ENCODE results near the gene CDCP1.
"Not testable (repeated sequence)": the region's sequence is repeated elsewhere in the genome, so short reads cannot be mapped to it uniquely, and the experiment has no call there.

The CDCP1 gene

DNA sequence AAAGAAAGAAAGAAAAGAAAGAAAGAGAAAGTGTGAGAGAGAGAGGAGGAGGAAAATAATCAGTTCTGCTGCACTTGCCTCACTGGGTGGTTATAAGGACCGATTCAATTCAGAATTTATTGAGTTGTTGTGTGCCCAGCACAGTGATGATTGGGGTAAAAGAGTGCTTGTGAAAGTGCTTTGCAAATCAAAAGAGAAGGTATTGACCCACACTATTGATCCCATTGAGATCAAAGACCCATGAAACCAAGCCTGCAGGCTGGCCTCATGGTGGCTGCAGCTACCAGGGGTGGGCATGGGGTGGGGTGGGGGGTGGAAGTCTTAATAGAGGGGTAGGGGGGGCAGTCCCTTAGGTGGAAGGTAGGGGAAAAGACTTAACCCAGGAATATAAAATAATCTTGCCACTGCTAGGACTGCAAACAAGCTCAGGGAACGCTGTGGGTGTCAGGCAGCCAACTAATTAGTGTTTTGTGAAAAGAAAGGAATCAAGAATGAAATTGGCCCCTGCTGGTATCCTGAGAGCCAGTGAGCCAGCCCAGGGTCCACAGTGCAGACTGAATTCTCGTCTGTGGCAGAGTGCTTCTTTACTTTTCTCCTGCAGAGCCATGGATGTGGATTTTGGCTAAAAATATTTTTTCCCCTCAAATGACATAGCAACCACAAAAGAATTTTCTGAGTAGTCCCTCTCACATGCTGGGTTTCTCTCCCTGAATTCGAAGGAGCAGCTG lies 85.8 kb downstream of the CDCP1 start:
- H3K4me3 ChIP-seq: no peak overlapping the region
- no peaks in the 10 kb centered on the region for H3K9me3 ChIP-seq (ENCODE audit: low read depth, low read length)
- H3K9ac ChIP-seq (ENCODE audit: insufficient read length): no peak overlapping the region
- no peak for DNase-seq (ENCODE audit: low read depth, low spot score)
- H3K27ac ChIP-seq: no peak overlapping the region
- H3K36me3 ChIP-seq (ENCODE audit: insufficient read depth, low read length): no peaks in the 10 kb centered on the region
- no peak for TF ChIP-seq POLR2AphosphoS5 (IDR thresholded peaks at IDR 0.05; ENCODE audit: borderline replicate concordance, low read depth, low read length)
- no peak for TF ChIP-seq FOXP2 (optimal IDR thresholded peaks at IDR 0.05; ENCODE audit: control extremely low read depth, extremely low read length, insufficient read depth)
- TF ChIP-seq EZH2 (IDR thresholded peaks at IDR 0.05): no peak

DNA sequence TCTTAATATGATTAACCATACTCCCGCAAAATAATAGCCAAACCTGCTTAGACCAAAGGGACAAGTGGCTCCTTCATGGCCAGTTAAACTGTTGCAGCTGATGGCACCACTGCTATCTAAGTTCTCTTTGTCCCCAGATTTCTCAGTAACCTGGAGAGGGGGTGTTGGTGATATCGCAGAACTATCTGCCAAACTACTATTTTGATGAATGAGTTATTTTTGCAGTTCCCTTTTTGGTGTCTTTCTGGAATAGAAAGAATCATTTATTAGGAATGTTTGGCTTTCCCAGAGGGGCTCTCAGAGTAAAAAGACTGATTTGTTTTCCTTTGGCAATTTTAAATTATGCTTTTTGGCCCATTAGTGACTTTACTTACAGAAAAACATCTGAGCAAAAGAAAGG lies 87.0 kb downstream of the CDCP1 start:
- DNase-seq (ENCODE audit: low read depth, low spot score): no peak
- Histone ChIP-seq H3K4me3 (no peak overlapping the region), H3K36me3 (ENCODE audit: insufficient read depth, low read length) (no peaks in the 10 kb centered on the region), H3K27ac (no peak overlapping the region), H3K9ac (ENCODE audit: insufficient read length) (no peak overlapping the region), H3K9me3 (ENCODE audit: low read depth, low read length) (no peaks in the 10 kb centered on the region)
- TF ChIP-seq POLR2AphosphoS5 (IDR thresholded peaks at IDR 0.05; ENCODE audit: borderline replicate concordance, low read depth, low read length) (no peak), EZH2 (IDR thresholded peaks at IDR 0.05) (no peak), FOXP2 (optimal IDR thresholded peaks at IDR 0.05; ENCODE audit: control extremely low read depth, extremely low read length, insufficient read depth) (no peak)

DNA sequence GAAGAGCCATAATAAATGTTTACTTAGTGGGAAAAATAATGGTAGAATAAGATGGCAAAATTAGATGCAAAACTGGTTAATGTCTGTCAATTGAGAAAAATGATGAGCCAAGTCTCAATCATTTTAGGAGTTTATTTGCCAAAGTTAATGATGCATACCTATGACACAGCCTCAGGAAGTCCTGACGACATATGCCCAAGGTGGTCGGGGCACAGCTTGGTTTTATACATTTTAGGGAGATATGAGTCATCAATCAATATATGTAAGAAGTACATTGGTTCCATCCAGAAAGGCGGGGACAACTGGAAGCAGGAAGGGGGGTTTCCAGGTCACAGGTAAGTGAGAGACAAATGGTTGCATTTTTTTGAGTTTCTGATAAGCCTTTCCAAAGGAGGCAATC lies 88.6 kb downstream of the CDCP1 start:
- Histone ChIP-seq H3K27ac (no peak overlapping the region), H3K9ac (ENCODE audit: insufficient read length) (no peak overlapping the region), H3K9me3 (ENCODE audit: low read depth, low read length) (no peaks in the 10 kb centered on the region), H3K36me3 (ENCODE audit: insufficient read depth, low read length) (no peaks in the 10 kb centered on the region), H3K4me3 (no peak overlapping the region)
- DNase-seq (ENCODE audit: low read depth, low spot score): no peak
- no peak for TF ChIP-seq POLR2AphosphoS5 (IDR thresholded peaks at IDR 0.05; ENCODE audit: borderline replicate concordance, low read depth, low read length)
- no peak for TF ChIP-seq FOXP2 (optimal IDR thresholded peaks at IDR 0.05; ENCODE audit: control extremely low read depth, extremely low read length, insufficient read depth)
- TF ChIP-seq EZH2 (IDR thresholded peaks at IDR 0.05): no peak

DNA sequence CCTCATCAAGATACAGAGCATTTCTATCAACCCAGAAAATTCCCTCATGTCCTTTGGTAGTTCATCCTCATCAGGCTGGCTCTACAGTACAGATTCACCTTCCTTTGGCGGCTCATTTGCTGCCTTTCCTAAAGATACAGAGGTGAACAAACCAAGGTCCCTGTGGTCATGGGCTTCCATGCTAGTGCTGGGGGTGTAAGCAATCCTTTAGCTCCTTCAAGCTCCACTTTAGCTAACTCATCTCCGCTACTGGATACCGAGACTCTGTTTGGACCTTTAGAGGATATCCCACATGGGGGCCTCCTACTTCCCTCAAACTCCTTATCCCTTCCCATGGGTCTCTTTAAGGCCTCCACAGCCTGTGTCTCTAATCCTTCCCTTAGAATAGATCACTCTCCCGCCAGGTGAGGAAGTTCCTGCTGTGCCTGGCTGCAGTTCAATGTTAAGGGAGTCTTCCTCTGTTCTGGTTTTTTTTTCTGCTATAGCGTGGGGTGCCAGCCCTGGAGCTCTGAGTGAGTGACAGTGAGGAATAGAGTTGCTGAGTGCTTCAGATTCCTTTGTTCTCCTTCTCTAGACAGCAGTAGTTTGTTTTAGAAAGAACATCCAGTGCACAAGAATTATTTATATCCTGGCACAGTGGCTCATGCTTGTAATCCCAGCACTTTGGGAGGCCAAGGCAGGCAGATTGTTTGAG lies 89.4 kb downstream of the CDCP1 start:
- Histone ChIP-seq H3K4me3 (no peak overlapping the region), H3K9me3 (ENCODE audit: low read depth, low read length) (no peaks in the 10 kb centered on the region), H3K27ac (no peak overlapping the region), H3K9ac (ENCODE audit: insufficient read length) (no peak overlapping the region), H3K36me3 (ENCODE audit: insufficient read depth, low read length) (no peaks in the 10 kb centered on the region)
- no peak for DNase-seq (ENCODE audit: low read depth, low spot score)
- no peak for TF ChIP-seq POLR2AphosphoS5 (IDR thresholded peaks at IDR 0.05; ENCODE audit: borderline replicate concordance, low read depth, low read length)
- no peak for TF ChIP-seq EZH2 (IDR thresholded peaks at IDR 0.05)
- TF ChIP-seq FOXP2 (optimal IDR thresholded peaks at IDR 0.05; ENCODE audit: control extremely low read depth, extremely low read length, insufficient read depth): no peak

DNA sequence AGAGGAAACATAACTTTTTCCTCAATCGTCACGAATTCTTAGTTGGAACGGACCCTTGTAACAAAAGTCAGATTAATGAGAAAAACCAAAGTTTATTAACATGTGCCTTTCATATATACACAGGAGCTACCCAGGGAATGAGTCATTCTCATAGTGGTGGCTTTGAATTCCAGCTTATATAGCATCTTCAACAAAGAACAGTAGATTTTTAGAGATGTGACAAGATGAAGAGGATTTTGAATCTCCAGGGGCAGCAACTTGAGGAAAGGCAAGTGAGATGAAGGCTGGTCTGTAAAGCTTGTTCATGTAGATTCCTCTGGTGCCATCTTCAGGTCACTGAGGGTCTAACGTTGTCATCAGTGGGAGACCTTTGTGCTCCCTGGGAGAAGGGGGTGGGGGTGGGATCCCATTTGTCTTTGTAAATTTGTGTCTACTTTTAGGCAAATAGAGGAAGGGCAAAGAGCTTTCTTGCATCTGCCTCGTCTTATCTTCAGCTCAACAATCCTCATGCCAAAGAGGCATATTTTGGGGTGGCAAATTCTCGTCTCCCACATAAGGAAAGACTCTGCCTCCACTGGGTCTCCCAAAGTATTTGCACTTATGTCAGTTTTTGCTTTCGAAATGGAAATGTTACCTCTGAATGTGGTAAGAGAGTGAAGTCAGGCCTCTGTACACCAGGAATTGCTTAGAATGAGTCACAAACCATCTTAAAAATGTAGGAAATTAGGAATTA lies 90.6 kb downstream of the CDCP1 start:
- no peak for DNase-seq (ENCODE audit: low read depth, low spot score)
- no peak overlapping the region for H3K4me3 ChIP-seq
- H3K9ac ChIP-seq (ENCODE audit: insufficient read length): no peak overlapping the region
- H3K27ac ChIP-seq: no peak overlapping the region
- no peaks in the 10 kb centered on the region for H3K36me3 ChIP-seq (ENCODE audit: insufficient read depth, low read length)
- TF ChIP-seq EZH2 (IDR thresholded peaks at IDR 0.05) (no peak), FOXP2 (optimal IDR thresholded peaks at IDR 0.05; ENCODE audit: control extremely low read depth, extremely low read length, insufficient read depth) (no peak), POLR2AphosphoS5 (IDR thresholded peaks at IDR 0.05; ENCODE audit: borderline replicate concordance, low read depth, low read length) (no peak)
- H3K9me3 ChIP-seq (ENCODE audit: low read depth, low read length): no peaks in the 10 kb centered on the region

DNA sequence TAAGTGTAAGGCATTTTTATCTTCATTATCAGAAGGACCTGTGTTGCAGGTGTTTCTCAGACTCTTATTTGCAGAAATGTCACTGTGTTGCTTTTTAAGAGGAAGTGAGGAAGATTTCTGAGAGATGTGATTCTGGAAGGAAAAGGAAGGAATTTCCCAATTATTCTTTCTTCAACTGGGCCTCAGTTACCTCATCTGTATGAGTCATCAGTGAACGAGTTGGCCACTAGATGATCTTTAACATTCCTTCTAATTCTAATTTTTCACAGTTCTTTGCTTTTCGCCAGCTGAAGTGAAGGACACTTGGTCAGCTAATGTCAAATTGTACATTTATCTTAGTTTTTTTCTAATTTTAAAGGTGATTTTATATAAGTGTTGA lies 91.2 kb downstream of the CDCP1 start:
- H3K27ac ChIP-seq: no peak overlapping the region
- H3K9me3 ChIP-seq (ENCODE audit: low read depth, low read length): no peaks in the 10 kb centered on the region
- no peaks in the 10 kb centered on the region for H3K36me3 ChIP-seq (ENCODE audit: insufficient read depth, low read length)
- no peak for DNase-seq (ENCODE audit: low read depth, low spot score)
- no peak overlapping the region for H3K4me3 ChIP-seq
- TF ChIP-seq EZH2 (IDR thresholded peaks at IDR 0.05) (no peak), POLR2AphosphoS5 (IDR thresholded peaks at IDR 0.05; ENCODE audit: borderline replicate concordance, low read depth, low read length) (no peak), FOXP2 (optimal IDR thresholded peaks at IDR 0.05; ENCODE audit: control extremely low read depth, extremely low read length, insufficient read depth) (no peak)
- H3K9ac ChIP-seq (ENCODE audit: insufficient read length): no peak overlapping the region

DNA sequence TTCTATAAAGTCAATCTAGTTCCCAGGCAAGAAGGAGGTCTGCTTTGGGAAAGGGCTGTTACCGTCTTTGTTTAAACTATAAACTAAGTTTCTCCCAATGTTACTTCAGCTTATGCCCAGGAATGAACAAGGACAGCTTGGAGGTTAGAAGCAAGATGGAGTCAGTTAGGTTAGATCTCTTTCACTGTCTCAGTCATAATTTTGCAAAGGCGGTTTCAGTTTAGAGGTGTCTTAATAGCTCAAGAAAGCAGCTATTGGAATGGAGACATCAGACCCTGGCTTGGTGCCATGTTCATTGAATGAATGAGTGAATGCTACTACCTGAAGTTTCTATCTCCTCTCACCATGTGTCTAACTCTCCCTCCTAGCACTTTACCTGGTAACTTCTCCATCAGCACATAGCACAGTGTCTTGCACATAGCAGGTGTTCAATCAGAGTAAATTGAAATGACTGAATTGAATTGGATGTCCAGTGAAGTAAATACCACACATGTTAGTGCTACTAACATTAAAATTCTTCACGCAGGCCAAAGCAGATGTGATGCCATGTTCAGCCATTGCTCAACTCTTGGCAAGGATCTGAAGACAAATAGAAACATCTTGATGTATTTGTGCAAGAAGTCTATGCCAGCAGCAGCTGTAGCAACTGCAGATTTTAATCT lies 91.9 kb downstream of the CDCP1 start:
- Histone ChIP-seq H3K4me3 (no peak overlapping the region), H3K9ac (ENCODE audit: insufficient read length) (no peak overlapping the region), H3K9me3 (ENCODE audit: low read depth, low read length) (no peaks in the 10 kb centered on the region), H3K27ac (no peak overlapping the region), H3K36me3 (ENCODE audit: insufficient read depth, low read length) (no peaks in the 10 kb centered on the region)
- DNase-seq (ENCODE audit: low read depth, low spot score): no peak
- no peak for TF ChIP-seq FOXP2 (optimal IDR thresholded peaks at IDR 0.05; ENCODE audit: control extremely low read depth, extremely low read length, insufficient read depth)
- no peak for TF ChIP-seq POLR2AphosphoS5 (IDR thresholded peaks at IDR 0.05; ENCODE audit: borderline replicate concordance, low read depth, low read length)
- no peak for TF ChIP-seq EZH2 (IDR thresholded peaks at IDR 0.05)

DNA sequence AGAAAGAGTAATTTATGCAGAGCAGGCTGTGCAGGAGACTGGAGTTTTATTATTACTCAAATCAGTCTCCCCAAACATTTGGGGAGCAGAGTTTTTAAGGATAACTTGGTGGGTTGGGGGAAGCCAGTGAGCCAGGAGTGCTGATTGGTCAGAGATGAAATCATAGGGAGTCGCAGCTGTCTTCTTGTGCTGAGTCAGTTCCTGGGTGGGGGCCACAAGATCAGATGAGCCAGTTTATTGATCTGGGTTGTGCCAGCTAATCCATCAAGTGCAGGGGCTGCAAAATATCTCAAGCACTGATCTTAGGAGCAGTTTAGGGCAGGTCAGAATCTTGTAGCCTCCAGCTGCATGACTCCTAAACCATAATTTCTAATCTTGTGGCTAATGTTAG lies 92.4 kb downstream of the CDCP1 start:
- not testable (repeated sequence) for DNase-seq (ENCODE audit: low read depth, low spot score); H3K4me3 ChIP-seq; H3K9me3 ChIP-seq (ENCODE audit: low read depth, low read length); H3K36me3 ChIP-seq (ENCODE audit: insufficient read depth, low read length); H3K27ac ChIP-seq; H3K9ac ChIP-seq (ENCODE audit: insufficient read length)
